Panc1 (cell line): ENCODE data around the gene TM4SF4. TPM values are rescaled to one million over a fixed set of nuclear protein-coding genes. Genes with fewer than 3 reads are reported as not detected.

ENCODE experiments used
- ATAC-seq: fragments of 200-7000 bp; cut with Tn5 transposase; 2 replicates; pipeline ENCODE4 v1.9.1; 2020; ENCODE audit warnings: mild to moderate bottlenecking, moderate library complexity
- BruUV-seq: library from RNA; stranded (reverse); fragments of 400-500 nt; replicated peaks from 2 replicates; lab custom pipeline; 2021; lab: Mats Ljungman, UMichigan
- CTCF ChIA-PET: fragments of 300-600 bp; sonication (Branson Sonifier 250); formaldehyde crosslinking; loops from one replicate; lab custom pipeline; 2022; ENCODE audit warnings: antibody characterized with exemption; lab: Charles Lee
- POLR2A ChIA-PET: fragments of 300-600 bp; sonication (Branson Sonifier 250); formaldehyde crosslinking; loops from one replicate; lab custom pipeline; 2022; ENCODE audit warnings: antibody characterized with exemption; lab: Charles Lee
- DNase-seq: peaks from one replicate; pipeline ENCODE4 v3.0.0-alpha.2; 2010; ENCODE audit warnings: low read depth, low spot score
- H3K27ac ChIP-seq: 2 replicates; pipeline ENCODE4 v1.5.1; 2011; ENCODE audit warnings: mild to moderate bottlenecking, low read length, inconsistent platforms
- H3K27me3 ChIP-seq: fragments of 200-500 bp; sonication (Bioruptor generic); 2 replicates; pipeline ENCODE4 v1.6.0; 2014; ENCODE audit warnings: low read length, inconsistent platforms; ENCODE audit not compliant: control insufficient read depth, insufficient read depth
- H3K36me3 ChIP-seq: fragments of 200-500 bp; sonication (Bioruptor generic); 2 replicates; pipeline ENCODE4 v1.5.1; 2014; ENCODE audit warnings: inconsistent platforms, mild to moderate bottlenecking, low read length, moderate library complexity; ENCODE audit not compliant: control insufficient read depth, insufficient read depth
- H3K4me1 ChIP-seq: 2 replicates; pipeline ENCODE4 v1.5.1; 2011; ENCODE audit warnings: inconsistent platforms, mild to moderate bottlenecking, low read length, moderate library complexity; ENCODE audit not compliant: control insufficient read depth, insufficient read depth
- H3K4me3 ChIP-seq, 2 experiments: 2 replicates each; pipeline ENCODE4 v1.5.1; 2011 to 2012; ENCODE audit warnings: low read depth in 2 of 2, low read length in 2 of 2, mild to moderate bottlenecking in 2 of 2, inconsistent platforms in 1 of 2, moderate library complexity in 1 of 2
- H3K9me3 ChIP-seq: fragments of 200-500 bp; sonication (Bioruptor generic); 2 replicates; pipeline ENCODE4 v1.5.1; 2014; ENCODE audit warnings: low read depth, mild to moderate bottlenecking, inconsistent platforms, low read length, moderate library complexity; ENCODE audit not compliant: control insufficient read depth, insufficient read depth
- POLR2AphosphoS5 ChIP-seq: IDR thresholded peaks from 2 replicates; pipeline ENCODE4 v1.6.1; 2012; ENCODE audit warnings: mild to moderate bottlenecking, low read depth, low read length, moderate library complexity
- SIN3A ChIP-seq: IDR thresholded peaks from 2 replicates; pipeline ENCODE4 v1.6.1; 2012; ENCODE audit warnings: low read depth, mild to moderate bottlenecking, low read length, moderate library complexity, borderline replicate concordance; ENCODE audit not compliant: insufficient read depth
- TCF7L2 ChIP-seq: IDR thresholded peaks from 2 replicates; pipeline ENCODE4 v1.6.1; 2011; ENCODE audit warnings: mild to moderate bottlenecking, low read depth, low read length, inconsistent platforms
- in situ Hi-C: cut with HindIII; loops from 2 replicates; pipeline ENCODE4 v1.10.0; 2016; ENCODE audit warnings: low sequenced_read_pairs, low pct_unique_long_range_greater_than_20kb
- intact Hi-C: fragments of 100-400 bp; cut with micrococcal nuclease; formaldehyde crosslinking; loops from one replicate; pipeline ENCODE4 v1.10.0; 2022; ENCODE audit not compliant: unreplicated experiment
- total RNA-seq: library from RNA; stranded (reverse); gene quantifications from one replicate; pipeline ENCODE4 v1.2.1, GENCODE V29; 2021; ENCODE audit not compliant: unreplicated experiment
- TF ChIP-seq, protein P1 (sequence below), 2 experiments: IDR thresholded peaks; 2 replicates each; pipeline ENCODE4 v1.6.1; 2011 to 2012; ENCODE audit warnings: low read depth in 2 of 2, control low read depth in 1 of 2, low read length in 1 of 2, mild to moderate bottlenecking in 1 of 2, moderate library complexity in 1 of 2; ENCODE audit not compliant: insufficient read depth in 1 of 2
- TF ChIP-seq, protein P2 (sequence below): fragments of 450-650 bp; IDR thresholded peaks from 2 replicates; pipeline ENCODE4 v1.5.1; 2017; ENCODE audit warnings: mild to moderate bottlenecking

Gene TM4SF4
- total RNA-seq, 1 experiment from 2014 or later, result 0.46 TPM

DNA sequence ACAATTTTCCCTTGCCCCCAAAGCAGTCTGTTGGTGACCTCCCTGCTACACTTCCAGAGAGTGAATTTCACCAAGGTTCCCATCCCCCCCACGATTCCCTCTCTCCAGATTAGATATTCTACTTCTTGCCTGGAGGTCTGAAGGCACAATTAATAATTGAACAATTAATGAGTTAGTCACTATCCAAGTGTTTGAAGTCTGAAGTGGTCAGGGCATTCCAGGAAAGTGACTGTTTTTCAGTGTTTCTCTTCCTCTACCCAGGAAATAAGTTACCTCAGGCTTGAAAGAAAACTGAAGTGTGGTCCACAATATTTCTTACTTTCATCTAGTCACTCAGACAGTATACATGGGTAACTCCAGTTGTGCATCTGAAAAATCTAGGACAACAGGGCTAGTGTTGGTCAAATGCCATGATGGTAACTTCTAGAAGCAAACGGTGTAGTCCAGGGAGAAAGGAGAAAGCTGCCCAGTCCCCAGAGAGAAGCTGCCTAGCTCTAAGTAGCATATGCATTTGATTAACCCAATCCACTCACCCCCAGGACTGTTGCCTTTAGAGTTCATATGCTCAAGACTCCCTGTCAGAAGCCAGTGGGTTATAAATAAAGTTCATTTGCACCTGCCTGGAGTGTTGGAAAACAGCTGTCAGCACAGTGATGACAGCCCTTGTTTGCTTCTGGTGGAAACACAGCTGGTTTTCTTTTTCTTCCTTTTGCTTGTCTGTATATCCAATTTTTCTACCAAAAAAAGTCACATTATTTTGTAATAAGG lies 2.3 kb upstream of the TM4SF4 start:
- ATAC-seq, result no peak
- ChIA-PET POLR2A (interaction anchor here (0.7 to 1.1 kb wide), 2 partner anchors 96 to 100 kb away, joined by 3 to 5 read pairs; no protein-coding TSS in a partner anchor), CTCF (no interaction called here)
- Histone ChIP-seq H3K4me1 (peaks cover 25% of the 10 kb centered on the region), H3K27ac (peak overlapping the region; percentile 68; the same call in 1 of the 2 replicates), H3K9me3 (no peaks in the 10 kb centered on the region), H3K4me3 (no peak overlapping the region), H3K36me3 (no peaks in the 10 kb centered on the region), H3K27me3 (no peaks in the 10 kb centered on the region)
- BruUV-seq, result no TSS peak
- in situ Hi-C loops (no loop called here), intact Hi-C loops (no loop called here)
- no peak for TF ChIP-seq TCF7L2
- TF ChIP-seq, protein P1, sequence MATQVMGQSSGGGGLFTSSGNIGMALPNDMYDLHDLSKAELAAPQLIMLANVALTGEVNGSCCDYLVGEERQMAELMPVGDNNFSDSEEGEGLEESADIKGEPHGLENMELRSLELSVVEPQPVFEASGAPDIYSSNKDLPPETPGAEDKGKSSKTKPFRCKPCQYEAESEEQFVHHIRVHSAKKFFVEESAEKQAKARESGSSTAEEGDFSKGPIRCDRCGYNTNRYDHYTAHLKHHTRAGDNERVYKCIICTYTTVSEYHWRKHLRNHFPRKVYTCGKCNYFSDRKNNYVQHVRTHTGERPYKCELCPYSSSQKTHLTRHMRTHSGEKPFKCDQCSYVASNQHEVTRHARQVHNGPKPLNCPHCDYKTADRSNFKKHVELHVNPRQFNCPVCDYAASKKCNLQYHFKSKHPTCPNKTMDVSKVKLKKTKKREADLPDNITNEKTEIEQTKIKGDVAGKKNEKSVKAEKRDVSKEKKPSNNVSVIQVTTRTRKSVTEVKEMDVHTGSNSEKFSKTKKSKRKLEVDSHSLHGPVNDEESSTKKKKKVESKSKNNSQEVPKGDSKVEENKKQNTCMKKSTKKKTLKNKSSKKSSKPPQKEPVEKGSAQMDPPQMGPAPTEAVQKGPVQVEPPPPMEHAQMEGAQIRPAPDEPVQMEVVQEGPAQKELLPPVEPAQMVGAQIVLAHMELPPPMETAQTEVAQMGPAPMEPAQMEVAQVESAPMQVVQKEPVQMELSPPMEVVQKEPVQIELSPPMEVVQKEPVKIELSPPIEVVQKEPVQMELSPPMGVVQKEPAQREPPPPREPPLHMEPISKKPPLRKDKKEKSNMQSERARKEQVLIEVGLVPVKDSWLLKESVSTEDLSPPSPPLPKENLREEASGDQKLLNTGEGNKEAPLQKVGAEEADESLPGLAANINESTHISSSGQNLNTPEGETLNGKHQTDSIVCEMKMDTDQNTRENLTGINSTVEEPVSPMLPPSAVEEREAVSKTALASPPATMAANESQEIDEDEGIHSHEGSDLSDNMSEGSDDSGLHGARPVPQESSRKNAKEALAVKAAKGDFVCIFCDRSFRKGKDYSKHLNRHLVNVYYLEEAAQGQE (IDR thresholded peaks at IDR 0.05; ENCODE audit: insufficient read depth in 1 of 2, low read depth in 2 of 2, low read length in 1 of 2), result no peak
- no peak for TF ChIP-seq POLR2AphosphoS5
- no peak for TF ChIP-seq SIN3A
- TF ChIP-seq, protein P2, sequence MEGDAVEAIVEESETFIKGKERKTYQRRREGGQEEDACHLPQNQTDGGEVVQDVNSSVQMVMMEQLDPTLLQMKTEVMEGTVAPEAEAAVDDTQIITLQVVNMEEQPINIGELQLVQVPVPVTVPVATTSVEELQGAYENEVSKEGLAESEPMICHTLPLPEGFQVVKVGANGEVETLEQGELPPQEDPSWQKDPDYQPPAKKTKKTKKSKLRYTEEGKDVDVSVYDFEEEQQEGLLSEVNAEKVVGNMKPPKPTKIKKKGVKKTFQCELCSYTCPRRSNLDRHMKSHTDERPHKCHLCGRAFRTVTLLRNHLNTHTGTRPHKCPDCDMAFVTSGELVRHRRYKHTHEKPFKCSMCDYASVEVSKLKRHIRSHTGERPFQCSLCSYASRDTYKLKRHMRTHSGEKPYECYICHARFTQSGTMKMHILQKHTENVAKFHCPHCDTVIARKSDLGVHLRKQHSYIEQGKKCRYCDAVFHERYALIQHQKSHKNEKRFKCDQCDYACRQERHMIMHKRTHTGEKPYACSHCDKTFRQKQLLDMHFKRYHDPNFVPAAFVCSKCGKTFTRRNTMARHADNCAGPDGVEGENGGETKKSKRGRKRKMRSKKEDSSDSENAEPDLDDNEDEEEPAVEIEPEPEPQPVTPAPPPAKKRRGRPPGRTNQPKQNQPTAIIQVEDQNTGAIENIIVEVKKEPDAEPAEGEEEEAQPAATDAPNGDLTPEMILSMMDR, result no peak
- DNase-seq, result no peak

- Histone ChIP-seq H3K36me3 (no peaks in the 10 kb centered on the region), H3K27ac (peak overlapping the region; percentile 68), H3K27me3 (no peaks in the 10 kb centered on the region), H3K4me3 (no peak overlapping the region), H3K4me1 (peaks cover 23% of the 10 kb centered on the region), H3K9me3 (no peaks in the 10 kb centered on the region)
- ATAC-seq, result peak; percentile 92
- BruUV-seq, result no TSS peak
- in situ Hi-C loops, result no loop called here
- TF ChIP-seq SIN3A, result no peak
- TF ChIP-seq, protein P2, result no peak
- TF ChIP-seq, protein P1 (IDR thresholded peaks at IDR 0.05; ENCODE audit: insufficient read depth in 1 of 2, low read depth in 2 of 2, low read length in 1 of 2), result no peak
- TF ChIP-seq TCF7L2, result no peak
- TF ChIP-seq POLR2AphosphoS5, result no peak; the same call in 1 of the 2 replicates
- intact Hi-C loops, result no loop called here
- CTCF ChIA-PET, result interaction anchor here (0.5 kb wide), 1 partner anchor 518 kb away, joined by 3 read pairs; no protein-coding TSS in a partner anchor
- POLR2A ChIA-PET, result interaction anchor here (0.7 kb wide), 1 partner anchor 101 kb away, joined by 5 read pairs; no protein-coding TSS in a partner anchor
- DNase-seq, result peak; percentile 88
Observed at GRCh38 chr3:149473357-149474249, 894 bp upstream of the TM4SF4 start.
